ENCODE data around the gene SPINK4.

SPINK4 gene

GRCh38 chr9:33239921-33240320, at the start of gene SPINK4:
Gene SPINK4, plus strand, starts transcription at chr9:33240167. Its CDS starts 42 bp downstream, at chr9:33240209.
- DNase-seq: no peak

GRCh38 chr9:33192493-33193255, 47.3 kb upstream of the SPINK4 start:
- no peak for DNase-seq

GRCh38 chr9:33193818-33194217, 46.1 kb upstream of the SPINK4 start:
- no peak for DNase-seq

GRCh38 chr9:33196736-33197135, 43.2 kb upstream of the SPINK4 start:
- DNase-seq: no peak

- peak in 1 of 51 donors; percentile 2 for DNase-seq
Measured at GRCh38 chr9:33197279-33198152, 42.5 kb upstream of the SPINK4 start.

- DNase-seq: peak in 18 of 51 donors; percentile 2 to 53 (median 15)
Measured at GRCh38 chr9:33198165-33198564, 41.8 kb upstream of the SPINK4 start.

GRCh38 chr9:33202018-33202417, 37.9 kb upstream of the SPINK4 start:
- DNase-seq: no peak

GRCh38 chr9:33202552-33203201, 37.3 kb upstream of the SPINK4 start:
- peak in 16 of 51 donors; percentile 3 to 44 (median 12) for DNase-seq

GRCh38 chr9:33209394-33209793, 30.6 kb upstream of the SPINK4 start:
- no peak for DNase-seq

GRCh38 chr9:33210006-33210715, 29.8 kb upstream of the SPINK4 start:
- DNase-seq: no peak

- DNase-seq: no peak
Measured at GRCh38 chr9:33211695-33212393, 28.1 kb upstream of the SPINK4 start.

GRCh38 chr9:33220681-33221567, 19.0 kb upstream of the SPINK4 start:
- no peak for DNase-seq

GRCh38 chr9:33221568-33221884, 18.4 kb upstream of the SPINK4 start:
- no peak for DNase-seq

- DNase-seq: no peak
Measured at GRCh38 chr9:33222031-33222430, 17.9 kb upstream of the SPINK4 start.

GRCh38 chr9:33223696-33224095, 16.3 kb upstream of the SPINK4 start:
- no peak for DNase-seq

- peak in 30 of 51 donors; percentile 2 to 80 (median 19) for DNase-seq
Measured at GRCh38 chr9:33225319-33226147, 14.4 kb upstream of the SPINK4 start.

GRCh38 chr9:33227008-33227398, 13.0 kb upstream of the SPINK4 start:
- DNase-seq: peak in 1 of 51 donors; percentile 3

- no peak for DNase-seq
Measured at GRCh38 chr9:33227741-33228140, 12.2 kb upstream of the SPINK4 start.

- DNase-seq: no peak
Measured at GRCh38 chr9:33228606-33229005, 11.4 kb upstream of the SPINK4 start.

Measured in hypothalamus (tissue), 51 donors.